ENCODE results near the gene FAM131B.
"Not testable (repeated sequence)": the region's sequence is repeated elsewhere in the genome, so short reads cannot be mapped to it uniquely, and the experiment has no call there.

The FAM131B gene

GRCh38 chr7:143394777-143395176 is 32.3 kb upstream of the FAM131B start:
- no peak for DNase-seq

GRCh38 chr7:143394068-143394467 is 31.6 kb upstream of the FAM131B start:
- DNase-seq: no peak

GRCh38 chr7:143393267-143394041 is 30.9 kb upstream of the FAM131B start:
- DNase-seq: no peak

GRCh38 chr7:143392875-143393266 is 30.4 kb upstream of the FAM131B start:
- DNase-seq: no peak

GRCh38 chr7:143392427-143392826 is 29.9 kb upstream of the FAM131B start:
- DNase-seq: not testable (repeated sequence)

- DNase-seq: no peak
Observed at GRCh38 chr7:143391462-143392404, 29.2 kb upstream of the FAM131B start.

GRCh38 chr7:143390773-143391317 is 28.3 kb upstream of the FAM131B start:
- DNase-seq: no peak

- no peak for DNase-seq
Observed at GRCh38 chr7:143390104-143390772, 27.7 kb upstream of the FAM131B start.

GRCh38 chr7:143389316-143390103 is 27.0 kb upstream of the FAM131B start:
- DNase-seq: no peak

GRCh38 chr7:143388491-143389101 is 26.1 kb upstream of the FAM131B start:
- no peak for DNase-seq

- DNase-seq: no peak
Observed at GRCh38 chr7:143388051-143388450, 25.5 kb upstream of the FAM131B start.

GRCh38 chr7:143387156-143387975 is 24.9 kb upstream of the FAM131B start:
- no peak for DNase-seq

- DNase-seq: peak; percentile 21
Observed at GRCh38 chr7:143385891-143386781, 23.6 kb upstream of the FAM131B start.

GRCh38 chr7:143384661-143385631 is 22.4 kb upstream of the FAM131B start:
- no peak for DNase-seq

- no peak for DNase-seq
Observed at GRCh38 chr7:143384148-143384547, 21.6 kb upstream of the FAM131B start.

- no peak for DNase-seq
Observed at GRCh38 chr7:143383642-143383957, 21.1 kb upstream of the FAM131B start.

GRCh38 chr7:143382791-143383641 is 20.5 kb upstream of the FAM131B start:
- DNase-seq: no peak
